ENCODE data around the gene MAPK4.

The MAPK4 gene

GRCh38 chr18:50638016-50638883, 78.4 kb downstream of the MAPK4 start:
- Histone ChIP-seq H3K27ac (ENCODE audit: extremely low read depth, low read depth, low read length) (no peak overlapping the region), H3K4me3 (ENCODE audit: low read depth, low read length) (no peak overlapping the region), H3K4me1 (ENCODE audit: control insufficient read depth, insufficient read depth, low read length) (peaks cover 7% of the 10 kb centered on the region; the same call in 1 of the 2 replicates), H3K9me3 (ENCODE audit: control insufficient read depth, insufficient read depth, low read depth, low read length) (no peaks in the 10 kb centered on the region), H3K36me3 (ENCODE audit: control insufficient read depth in 2 of 2, insufficient read depth in 1 of 2, low read length in 2 of 2) (no peaks in the 10 kb centered on the region; a peak in 1 of 3 replicates)
- POLR2A ChIA-PET: no interaction called here
- CTCF ChIA-PET: no interaction called here
- TF ChIP-seq YY2 (tag by site-specific recombination; IDR thresholded peaks at IDR 0.05): no peak
- TF ChIP-seq OSR2 (tag by site-specific recombination; IDR thresholded peaks at IDR 0.05): 0 out of 2 replicates have a peak, but pooled peaks have one; percentile 54
- no peak for TF ChIP-seq YY1 (tag by site-specific recombination; IDR thresholded peaks at IDR 0.05)

DNA sequence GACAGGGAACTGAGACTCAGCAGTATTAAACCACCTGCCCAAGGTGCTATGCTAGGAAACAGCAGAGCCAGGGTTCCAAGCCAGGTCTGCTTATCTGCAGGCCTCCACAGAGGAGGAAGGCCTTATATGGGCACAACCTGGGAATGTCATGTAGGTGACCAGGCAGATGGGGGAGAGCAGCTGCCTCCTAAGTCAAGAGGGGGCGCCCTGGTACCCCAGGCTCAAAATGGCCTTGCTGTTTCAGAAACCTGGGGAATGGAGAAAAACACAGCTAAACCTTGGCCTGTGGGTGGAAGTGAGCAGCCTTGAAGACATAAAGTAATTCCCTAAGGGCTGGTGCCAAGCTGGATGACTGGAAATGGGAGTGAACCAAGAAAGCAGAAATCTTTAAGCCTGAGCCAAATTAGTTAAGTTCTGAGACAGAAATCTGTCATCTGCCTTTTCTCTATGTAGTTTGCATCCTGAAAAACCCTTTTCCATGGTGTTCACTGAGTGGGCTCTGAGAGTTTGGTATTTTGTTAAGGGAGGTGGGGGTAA, 79.1 kb downstream of the MAPK4 start:
- Histone ChIP-seq H3K36me3 (ENCODE audit: control insufficient read depth in 2 of 2, insufficient read depth in 1 of 2, low read length in 2 of 2) (no peaks in the 10 kb centered on the region; a peak in 1 of 3 replicates), H3K9me3 (ENCODE audit: control insufficient read depth, insufficient read depth, low read depth, low read length) (no peaks in the 10 kb centered on the region), H3K4me3 (ENCODE audit: low read depth, low read length) (no peak overlapping the region), H3K27ac (ENCODE audit: extremely low read depth, low read depth, low read length) (no peak overlapping the region), H3K4me1 (ENCODE audit: control insufficient read depth, insufficient read depth, low read length) (peaks cover under 1% of the 10 kb centered on the region; the same call in 1 of the 2 replicates)
- POLR2A ChIA-PET: no interaction called here
- CTCF ChIA-PET: no interaction called here
- TF ChIP-seq ZNF18 (tag by site-specific recombination; IDR thresholded peaks at IDR 0.05): no peak
- TF ChIP-seq ZBTB44 (tag by site-specific recombination; IDR thresholded peaks at IDR 0.05): no peak
- no peak for TF ChIP-seq OSR2 (tag by site-specific recombination; IDR thresholded peaks at IDR 0.05)
- no peak for TF ChIP-seq ZNF112 (tag by site-specific recombination; IDR thresholded peaks at IDR 0.05)
- TF ChIP-seq ZNF211 (tag by site-specific recombination; IDR thresholded peaks at IDR 0.05; ENCODE audit: low read depth): no peak
- TF ChIP-seq ZSCAN23 (tag by site-specific recombination; IDR thresholded peaks at IDR 0.05): no peak
- TF ChIP-seq ZNF404 (tag by site-specific recombination; IDR thresholded peaks at IDR 0.05): no peak
- TF ChIP-seq TRIM28 (IDR thresholded peaks at IDR 0.05; ENCODE audit: borderline replicate concordance, low read length): no peak
- TF ChIP-seq, protein P1, sequence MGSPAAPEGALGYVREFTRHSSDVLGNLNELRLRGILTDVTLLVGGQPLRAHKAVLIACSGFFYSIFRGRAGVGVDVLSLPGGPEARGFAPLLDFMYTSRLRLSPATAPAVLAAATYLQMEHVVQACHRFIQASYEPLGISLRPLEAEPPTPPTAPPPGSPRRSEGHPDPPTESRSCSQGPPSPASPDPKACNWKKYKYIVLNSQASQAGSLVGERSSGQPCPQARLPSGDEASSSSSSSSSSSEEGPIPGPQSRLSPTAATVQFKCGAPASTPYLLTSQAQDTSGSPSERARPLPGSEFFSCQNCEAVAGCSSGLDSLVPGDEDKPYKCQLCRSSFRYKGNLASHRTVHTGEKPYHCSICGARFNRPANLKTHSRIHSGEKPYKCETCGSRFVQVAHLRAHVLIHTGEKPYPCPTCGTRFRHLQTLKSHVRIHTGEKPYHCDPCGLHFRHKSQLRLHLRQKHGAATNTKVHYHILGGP (tag by site-specific recombination; IDR thresholded peaks at IDR 0.05): no peak
- TF ChIP-seq, protein P2, sequence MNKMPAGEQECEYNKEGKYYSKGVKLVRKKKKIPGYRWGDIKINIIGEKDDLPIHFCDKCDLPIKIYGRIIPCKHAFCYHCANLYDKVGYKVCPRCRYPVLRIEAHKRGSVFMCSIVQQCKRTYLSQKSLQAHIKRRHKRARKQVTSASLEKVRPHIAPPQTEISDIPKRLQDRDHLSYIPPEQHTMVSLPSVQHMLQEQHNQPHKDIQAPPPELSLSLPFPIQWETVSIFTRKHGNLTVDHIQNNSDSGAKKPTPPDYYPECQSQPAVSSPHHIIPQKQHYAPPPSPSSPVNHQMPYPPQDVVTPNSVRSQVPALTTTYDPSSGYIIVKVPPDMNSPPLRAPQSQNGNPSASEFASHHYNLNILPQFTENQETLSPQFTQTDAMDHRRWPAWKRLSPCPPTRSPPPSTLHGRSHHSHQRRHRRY (tag by site-specific recombination; IDR thresholded peaks at IDR 0.05): no peak
- no peak for TF ChIP-seq ZNF23 (tag by site-specific recombination; IDR thresholded peaks at IDR 0.05; ENCODE audit: borderline replicate concordance)
- TF ChIP-seq ZNF600 (tag by site-specific recombination; IDR thresholded peaks at IDR 0.05): no peak
- no peak for TF ChIP-seq GLI4 (tag by site-specific recombination; IDR thresholded peaks at IDR 0.05)
- no peak for TF ChIP-seq ZNF624 (tag by site-specific recombination; IDR thresholded peaks at IDR 0.05)

All from HEK293 (cell line).